H9 (cell line): ENCODE measurements around the gene MAPT. TPM values are rescaled to one million over a fixed set of nuclear protein-coding genes. Genes with fewer than 3 reads are reported as not detected.

ENCODE experiments used
- DNase-seq: peaks from one replicate; pipeline ENCODE4 v3.0.0-alpha.2; 2017
- H2AFZ ChIP-seq: one replicate; pipeline ENCODE4 v1.6.1; 2013; ENCODE audit warnings: mild to moderate bottlenecking, low read length, control low read depth, moderate library complexity
- H2AK5ac ChIP-seq: 2 replicates; pipeline ENCODE4 v1.6.1; 2013; ENCODE audit warnings: low read length, control low read depth, mixed read lengths; ENCODE audit not compliant: insufficient read length
- H2BK120ac ChIP-seq: one replicate; pipeline ENCODE4 v1.6.1; 2013; ENCODE audit warnings: low read depth, mild to moderate bottlenecking, low read length, control low read depth, inconsistent platforms; ENCODE audit not compliant: poor library complexity, severe bottlenecking
- H2BK12ac ChIP-seq: 2 replicates; pipeline ENCODE4 v1.6.1; 2013; ENCODE audit warnings: low read length, control low read depth, mixed read lengths, low read depth; ENCODE audit not compliant: insufficient read length
- H2BK15ac ChIP-seq: 2 replicates; pipeline ENCODE4 v1.6.1; 2013; ENCODE audit warnings: low read depth, low read length, control low read depth
- H2BK20ac ChIP-seq: one replicate; pipeline ENCODE4 v1.6.1; 2013; ENCODE audit warnings: low read depth, mild to moderate bottlenecking, low read length, control low read depth, inconsistent platforms; ENCODE audit not compliant: poor library complexity, severe bottlenecking
- H2BK5ac ChIP-seq: 2 replicates; pipeline ENCODE4 v1.6.1; 2013; ENCODE audit warnings: low read length, control low read depth, mixed read lengths; ENCODE audit not compliant: insufficient read length
- H3K14ac ChIP-seq: 2 replicates; pipeline ENCODE4 v1.6.1; 2013; ENCODE audit warnings: low read length, control low read depth; ENCODE audit not compliant: insufficient read depth
- H3K18ac ChIP-seq: 2 replicates; pipeline ENCODE4 v1.6.1; 2013; ENCODE audit warnings: low read depth, mild to moderate bottlenecking, mixed read lengths, low read length, control low read depth; ENCODE audit not compliant: insufficient read length
- H3K23ac ChIP-seq: 2 replicates; pipeline ENCODE4 v1.6.1; 2013; ENCODE audit warnings: low read length, control low read depth, mixed read lengths, low read depth; ENCODE audit not compliant: insufficient read length
- H3K23me2 ChIP-seq: 2 replicates; pipeline ENCODE4 v1.6.1; 2013; ENCODE audit warnings: low read depth, mild to moderate bottlenecking, mixed read lengths, low read length, control low read depth; ENCODE audit not compliant: insufficient read length, poor library complexity, severe bottlenecking
- H3K27ac ChIP-seq: 2 replicates; pipeline ENCODE4 v1.5.1; 2013; ENCODE audit warnings: low read length, control low read depth, mixed read lengths, low read depth; ENCODE audit not compliant: insufficient read length
- H3K27me3 ChIP-seq: 2 replicates; pipeline ENCODE4 v1.6.1; 2013; ENCODE audit warnings: low read length, control low read depth, inconsistent platforms; ENCODE audit not compliant: insufficient read depth
- H3K4ac ChIP-seq: 2 replicates; pipeline ENCODE4 v1.6.1; 2013; ENCODE audit warnings: low read depth, mild to moderate bottlenecking, control low read depth, inconsistent platforms, low read length, moderate library complexity
- H3K4me1 ChIP-seq: 2 replicates; pipeline ENCODE4 v1.6.1; 2013; ENCODE audit warnings: low read length, control low read depth, inconsistent platforms; ENCODE audit not compliant: insufficient read depth
- H3K4me2 ChIP-seq: 2 replicates; pipeline ENCODE4 v1.6.1; 2013; ENCODE audit warnings: low read length, control low read depth, mixed read lengths; ENCODE audit not compliant: insufficient read length, insufficient read depth
- H3K56ac ChIP-seq: 2 replicates; pipeline ENCODE4 v1.6.1; 2013; ENCODE audit warnings: low read depth, mild to moderate bottlenecking, mixed read lengths, low read length, control low read depth; ENCODE audit not compliant: insufficient read length
- H3K79me1 ChIP-seq: 2 replicates; pipeline ENCODE4 v1.6.1; 2013; ENCODE audit warnings: low read depth, mild to moderate bottlenecking, moderate library complexity, low read length, control low read depth, inconsistent platforms; ENCODE audit not compliant: insufficient read depth, poor library complexity, severe bottlenecking
- H3K79me2 ChIP-seq: 2 replicates; pipeline ENCODE4 v1.6.1; 2013; ENCODE audit warnings: low read length, control low read depth, inconsistent platforms; ENCODE audit not compliant: insufficient read depth
- H3K9ac ChIP-seq: 2 replicates; pipeline ENCODE4 v1.6.1; 2013; ENCODE audit warnings: low read length, control low read depth, mixed read lengths; ENCODE audit not compliant: insufficient read length; ENCODE audit errors: extremely low read depth
- H3K9me3 ChIP-seq: one replicate; pipeline ENCODE4 v1.6.1; 2013; ENCODE audit warnings: low read depth, low read length, inconsistent platforms; ENCODE audit not compliant: control insufficient read depth
- H3T11ph ChIP-seq: one replicate; pipeline ENCODE4 v1.6.1; 2013; ENCODE audit warnings: mild to moderate bottlenecking, low read length, control low read depth, inconsistent platforms
- H4K20me1 ChIP-seq: one replicate; pipeline ENCODE4 v1.6.1; 2013; ENCODE audit not compliant: control insufficient read depth, insufficient read length, insufficient read depth
- H4K5ac ChIP-seq: 2 replicates; pipeline ENCODE4 v1.6.1; 2013; ENCODE audit warnings: low read depth, mild to moderate bottlenecking, mixed read lengths, low read length, control low read depth; ENCODE audit not compliant: insufficient read length
- H4K8ac ChIP-seq: replicated peaks from 2 replicates; pipeline ENCODE4 v1.6.1; 2013; ENCODE audit warnings: low read length, control low read depth, mixed read lengths, low read depth; ENCODE audit not compliant: insufficient read length
- H4K91ac ChIP-seq: 2 replicates; pipeline ENCODE4 v1.6.1; 2013; ENCODE audit warnings: low read depth, mild to moderate bottlenecking, moderate library complexity, mixed read lengths, low read length, control low read depth; ENCODE audit not compliant: insufficient read length
- H3K27ac Mint-ChIP-seq, 3 experiments: 2 replicates in 2 of 3; 3 replicates in 1 of 3; pipeline ENCODE4 v1.8.0; 2020 to 2021; ENCODE audit warnings: mixed read lengths in 3 of 3, mild to moderate bottlenecking in 1 of 3, moderate library complexity in 1 of 3
- H3K27me3 Mint-ChIP-seq: 2 replicates; pipeline ENCODE4 v1.8.0; 2021; ENCODE audit warnings: low read depth, mild to moderate bottlenecking, moderate library complexity, mixed read lengths
- H3K36me3 Mint-ChIP-seq, 3 experiments: 2 replicates in 2 of 3; 3 replicates in 1 of 3; pipeline ENCODE4 v1.8.0; 2020 to 2021; ENCODE audit warnings: low read depth in 3 of 3, mixed read lengths in 3 of 3; ENCODE audit not compliant: insufficient read depth in 1 of 3
- H3K4me1 Mint-ChIP-seq, 2 experiments: 2 replicates each; pipeline ENCODE4 v1.8.0; 2020; ENCODE audit warnings: mixed read lengths in 2 of 2
- H3K4me3 Mint-ChIP-seq, 2 experiments: 2 replicates in 1 of 2; 3 replicates in 1 of 2; pipeline ENCODE4 v1.8.0; 2020 to 2021; ENCODE audit warnings: mild to moderate bottlenecking in 2 of 2, mixed read lengths in 2 of 2, moderate library complexity in 1 of 2
- H3K9me3 Mint-ChIP-seq, 2 experiments: 2 replicates in 1 of 2; 3 replicates in 1 of 2; pipeline ENCODE4 v1.8.0; 2020; ENCODE audit warnings: mild to moderate bottlenecking in 2 of 2, mixed read lengths in 2 of 2, moderate library complexity in 1 of 2
- WGBS: extraction: QIAGEN DNeasy Blood & Tissue Kit; methylation state at CpG from one replicate; pipeline ENCODE4 v1.1.7; 2013; ENCODE audit warnings: missing lambda C conversion rate, low lambda C conversion rate, mixed read lengths; ENCODE audit not compliant: insufficient read length; ENCODE audit errors: extremely low coverage; 5-methylcytosine and 5-hydroxymethylcytosine counted together
- total RNA-seq: library from RNA; stranded (reverse); gene quantifications from 2 replicates; pipeline ENCODE4 v1.2.1, GENCODE V29; 2021
- TF ChIP-seq, protein P1 (sequence below): fragments of 200-600 bp; sonication (generic); conservative IDR thresholded peaks from 3 replicates; pipeline ENCODE4 v1.8.0; 2021; ENCODE audit warnings: antibody characterized with exemption, mild to moderate bottlenecking

Gene MAPT
- total RNA-seq, 1 experiment from 2014 or later = 1.6 TPM

DNA sequence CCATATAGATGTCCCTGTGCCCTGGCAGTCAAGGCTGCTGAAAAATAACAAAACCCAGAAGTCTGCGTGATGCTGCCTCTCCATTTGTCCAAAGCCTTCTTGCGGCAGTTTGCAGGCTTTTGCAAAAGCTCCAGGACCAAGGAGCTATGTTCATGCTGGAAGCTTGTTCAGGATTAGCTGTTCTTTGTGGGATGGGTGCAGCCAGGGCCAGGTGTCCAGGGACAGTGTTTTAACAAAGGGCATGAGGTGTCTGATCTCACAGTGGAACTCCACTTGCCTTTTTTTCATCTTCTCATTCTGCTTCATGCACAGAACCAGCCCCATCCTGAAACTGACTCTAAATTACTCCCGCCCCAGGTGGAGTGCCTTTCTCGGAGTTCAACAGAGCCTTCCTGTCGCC is 73.0 kb downstream of the MAPT start:
- no peak overlapping the region for H3K27ac ChIP-seq
- H3K23me2 ChIP-seq = no peaks in the 10 kb centered on the region
- H4K91ac ChIP-seq = no peak overlapping the region
- H3K23ac ChIP-seq = no peak overlapping the region
- H2BK12ac ChIP-seq = no peak overlapping the region
- H2BK120ac ChIP-seq = no peak overlapping the region
- H4K5ac ChIP-seq = no peak overlapping the region
- no peak overlapping the region for H3K4ac ChIP-seq
- H2AK5ac ChIP-seq = no peak overlapping the region
- Mint-ChIP-seq H3K4me1 (peaks cover 0 to 4% of the 10 kb centered on the region in 2 experiments; a peak in 1 of 4 replicates), H3K4me3 (no peak overlapping the region), H3K9me3 (no peaks in the 10 kb centered on the region; a peak in 1 of 5 replicates), H3K27ac (peak overlapping the region in 1 of 3 experiments; percentile 41; a peak in 1 of 7 replicates), H3K27me3 (peaks cover 27% of the 10 kb centered on the region), H3K36me3 (no peaks in the 10 kb centered on the region)
- H2BK20ac ChIP-seq = no peak overlapping the region
- H3K79me2 ChIP-seq = no peaks in the 10 kb centered on the region
- H3K18ac ChIP-seq = no peak overlapping the region
- no peak overlapping the region for H4K8ac ChIP-seq
- H3K9me3 ChIP-seq = no peaks in the 10 kb centered on the region
- no peaks in the 10 kb centered on the region for H3K4me1 ChIP-seq
- no peak overlapping the region for H3T11ph ChIP-seq
- no peak for DNase-seq
- TF ChIP-seq, protein P1, sequence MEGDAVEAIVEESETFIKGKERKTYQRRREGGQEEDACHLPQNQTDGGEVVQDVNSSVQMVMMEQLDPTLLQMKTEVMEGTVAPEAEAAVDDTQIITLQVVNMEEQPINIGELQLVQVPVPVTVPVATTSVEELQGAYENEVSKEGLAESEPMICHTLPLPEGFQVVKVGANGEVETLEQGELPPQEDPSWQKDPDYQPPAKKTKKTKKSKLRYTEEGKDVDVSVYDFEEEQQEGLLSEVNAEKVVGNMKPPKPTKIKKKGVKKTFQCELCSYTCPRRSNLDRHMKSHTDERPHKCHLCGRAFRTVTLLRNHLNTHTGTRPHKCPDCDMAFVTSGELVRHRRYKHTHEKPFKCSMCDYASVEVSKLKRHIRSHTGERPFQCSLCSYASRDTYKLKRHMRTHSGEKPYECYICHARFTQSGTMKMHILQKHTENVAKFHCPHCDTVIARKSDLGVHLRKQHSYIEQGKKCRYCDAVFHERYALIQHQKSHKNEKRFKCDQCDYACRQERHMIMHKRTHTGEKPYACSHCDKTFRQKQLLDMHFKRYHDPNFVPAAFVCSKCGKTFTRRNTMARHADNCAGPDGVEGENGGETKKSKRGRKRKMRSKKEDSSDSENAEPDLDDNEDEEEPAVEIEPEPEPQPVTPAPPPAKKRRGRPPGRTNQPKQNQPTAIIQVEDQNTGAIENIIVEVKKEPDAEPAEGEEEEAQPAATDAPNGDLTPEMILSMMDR = no peak
- H3K79me1 ChIP-seq = no peaks in the 10 kb centered on the region
- no peak overlapping the region for H2BK5ac ChIP-seq
- H3K27me3 ChIP-seq = no peaks in the 10 kb centered on the region
- no peak overlapping the region for H2AFZ ChIP-seq
- H3K9ac ChIP-seq = no peak overlapping the region
- H3K14ac ChIP-seq = no peak overlapping the region
- H3K56ac ChIP-seq = no peak overlapping the region
- no peak overlapping the region for H3K4me2 ChIP-seq
- H4K20me1 ChIP-seq = no peaks in the 10 kb centered on the region
- H2BK15ac ChIP-seq = no peak overlapping the region
- WGBS = no CpG with 5 or more reads among the region's 5 CpGs
